ENCODE measurements around the gene FAM81A. TPM values are rescaled to one million over a fixed set of nuclear protein-coding genes. Genes with fewer than 3 reads are reported as not detected.

Gene FAM81A
- total RNA-seq, 1 donor from 2014 or later = 1.1 TPM

DNA sequence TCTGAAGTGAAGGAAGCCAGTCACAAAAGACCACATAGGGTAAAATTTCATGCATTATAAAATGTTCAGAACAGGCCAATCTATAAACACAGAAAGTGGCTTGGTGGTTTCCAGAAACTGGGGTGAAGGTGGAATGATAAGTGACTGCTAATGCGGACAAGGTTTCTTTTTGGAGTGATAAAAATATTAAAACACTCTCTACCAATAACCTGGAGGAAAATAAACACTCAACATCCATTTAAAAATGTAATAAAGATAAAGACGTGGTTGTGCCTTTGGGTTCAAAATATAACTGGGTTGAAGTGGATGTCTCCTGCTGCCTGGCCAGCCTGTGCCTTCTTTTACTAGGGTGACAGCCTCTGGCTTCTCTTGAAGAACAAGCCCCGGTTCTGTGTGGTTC is 102.7 kb downstream of the FAM81A start:
- Mint-ChIP-seq H3K27me3 (ENCODE audit: low read depth) (peaks cover 5% of the 10 kb centered on the region), H3K4me3 (ENCODE audit: low read depth) (no peak overlapping the region), H3K36me3 (ENCODE audit: low read depth) (no peaks in the 10 kb centered on the region), H3K27ac (no peak overlapping the region), H3K4me1 (ENCODE audit: low read depth) (peaks cover 9% of the 10 kb centered on the region), H3K9me3 (no peaks in the 10 kb centered on the region)
- DNase-seq (ENCODE audit: low spot score) = no peak
- intact Hi-C loops (cut with micrococcal nuclease) = no loop called here

DNA sequence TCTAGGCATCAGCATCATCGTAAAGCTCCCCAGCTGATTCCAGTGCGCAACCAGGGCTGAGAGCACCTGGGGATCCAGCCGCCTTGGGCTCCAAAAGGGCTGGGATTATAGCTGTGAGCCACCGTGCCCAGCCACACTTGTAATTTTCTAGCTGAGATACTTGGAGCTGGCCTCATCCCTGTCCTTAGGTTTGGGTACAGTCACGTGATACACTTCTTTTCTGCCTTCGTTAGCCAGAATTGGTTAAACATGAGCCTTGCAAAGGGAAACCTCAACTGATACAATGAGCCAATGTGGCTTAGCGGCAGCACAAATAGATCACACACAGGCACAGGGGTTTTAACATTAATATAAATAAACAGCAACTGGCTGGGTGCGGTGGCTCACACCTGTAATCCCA is 103.8 kb downstream of the FAM81A start:
- no peaks in the 10 kb centered on the region for H3K36me3 Mint-ChIP-seq (ENCODE audit: low read depth)
- DNase-seq (ENCODE audit: low spot score) = no peak
- H3K27ac Mint-ChIP-seq = no peak overlapping the region
- no peak overlapping the region for H3K4me3 Mint-ChIP-seq (ENCODE audit: low read depth)
- peaks cover 9% of the 10 kb centered on the region for H3K4me1 Mint-ChIP-seq (ENCODE audit: low read depth)
- peaks cover 2% of the 10 kb centered on the region for H3K27me3 Mint-ChIP-seq (ENCODE audit: low read depth)
- intact Hi-C loops (cut with micrococcal nuclease) = no loop called here
- H3K9me3 Mint-ChIP-seq = no peaks in the 10 kb centered on the region

DNA sequence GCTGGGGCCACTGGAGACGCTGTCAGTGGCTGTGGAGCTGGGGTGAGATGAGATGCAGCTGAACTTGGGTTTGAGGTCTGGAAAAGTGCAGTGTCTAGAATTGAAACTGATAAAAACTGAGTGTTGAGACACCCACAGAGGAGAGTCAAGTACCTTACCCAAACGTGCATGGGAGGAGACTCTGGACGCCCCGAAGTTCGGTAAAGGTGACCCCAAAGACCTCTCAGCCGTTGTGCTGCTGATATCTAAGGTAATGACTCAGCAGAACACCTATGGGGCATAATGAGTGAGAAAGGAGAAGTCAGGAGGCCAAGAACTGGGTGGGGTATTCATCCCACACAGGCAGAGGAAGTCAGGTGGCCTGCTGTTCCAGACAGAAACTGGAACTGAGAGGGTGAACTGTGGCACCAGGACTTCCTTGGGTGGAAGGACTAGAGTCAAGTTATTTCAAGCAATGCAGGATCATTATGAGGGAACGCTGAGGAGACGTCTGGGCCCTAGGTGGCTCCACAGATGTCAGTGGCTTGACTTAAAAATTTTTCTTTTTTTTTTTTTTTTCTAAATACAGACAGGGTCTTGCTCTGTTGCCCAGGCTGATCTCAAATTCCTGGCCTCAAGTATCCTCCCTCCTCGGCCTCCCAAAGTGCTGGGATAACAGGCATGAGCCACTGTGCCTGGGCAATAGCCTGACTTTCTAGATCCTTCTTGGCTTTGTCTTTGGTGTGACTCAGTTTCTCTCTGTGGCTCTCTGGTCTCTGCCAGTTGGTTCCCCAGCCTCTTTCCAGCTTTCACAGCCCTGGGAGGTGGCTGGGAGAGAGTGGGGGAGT is 105.9 kb downstream of the FAM81A start:
- Mint-ChIP-seq H3K4me1 (ENCODE audit: low read depth) (peaks cover 9% of the 10 kb centered on the region), H3K4me3 (ENCODE audit: low read depth) (peak overlapping the region; percentile 48), H3K27ac (peak overlapping the region; percentile 20), H3K36me3 (ENCODE audit: low read depth) (no peaks in the 10 kb centered on the region), H3K9me3 (no peaks in the 10 kb centered on the region), H3K27me3 (ENCODE audit: low read depth) (peaks cover 6% of the 10 kb centered on the region)
- intact Hi-C loops (cut with micrococcal nuclease) = no loop called here
- no peak for DNase-seq (ENCODE audit: low spot score)

DNA sequence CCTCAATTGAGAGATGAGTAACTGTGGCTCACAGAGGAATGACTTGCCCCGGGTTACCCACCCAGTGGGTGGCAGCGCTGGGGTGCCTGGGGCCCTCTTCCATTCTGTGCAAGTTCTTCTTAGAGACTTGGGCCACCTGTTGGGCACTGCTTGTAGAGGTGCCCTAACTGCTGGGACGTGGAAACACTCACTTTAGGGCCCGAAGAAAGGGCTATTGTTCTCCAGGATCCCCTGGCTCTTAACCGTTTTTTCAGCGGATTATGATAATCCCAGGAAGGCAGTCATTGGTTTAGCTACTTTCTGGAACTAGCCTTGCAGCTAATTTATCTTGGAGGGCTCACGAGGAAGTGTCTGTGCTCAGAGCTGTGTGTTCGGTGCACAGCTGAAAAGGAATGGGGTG is 107.6 kb downstream of the FAM81A start:
- Mint-ChIP-seq H3K27ac (no peak overlapping the region), H3K4me3 (ENCODE audit: low read depth) (no peak overlapping the region), H3K27me3 (ENCODE audit: low read depth) (peaks cover 6% of the 10 kb centered on the region), H3K4me1 (ENCODE audit: low read depth) (peaks cover 9% of the 10 kb centered on the region), H3K9me3 (no peaks in the 10 kb centered on the region), H3K36me3 (ENCODE audit: low read depth) (no peaks in the 10 kb centered on the region)
- no peak for DNase-seq (ENCODE audit: low spot score)
- intact Hi-C loops (cut with micrococcal nuclease) = no loop called here

DNA sequence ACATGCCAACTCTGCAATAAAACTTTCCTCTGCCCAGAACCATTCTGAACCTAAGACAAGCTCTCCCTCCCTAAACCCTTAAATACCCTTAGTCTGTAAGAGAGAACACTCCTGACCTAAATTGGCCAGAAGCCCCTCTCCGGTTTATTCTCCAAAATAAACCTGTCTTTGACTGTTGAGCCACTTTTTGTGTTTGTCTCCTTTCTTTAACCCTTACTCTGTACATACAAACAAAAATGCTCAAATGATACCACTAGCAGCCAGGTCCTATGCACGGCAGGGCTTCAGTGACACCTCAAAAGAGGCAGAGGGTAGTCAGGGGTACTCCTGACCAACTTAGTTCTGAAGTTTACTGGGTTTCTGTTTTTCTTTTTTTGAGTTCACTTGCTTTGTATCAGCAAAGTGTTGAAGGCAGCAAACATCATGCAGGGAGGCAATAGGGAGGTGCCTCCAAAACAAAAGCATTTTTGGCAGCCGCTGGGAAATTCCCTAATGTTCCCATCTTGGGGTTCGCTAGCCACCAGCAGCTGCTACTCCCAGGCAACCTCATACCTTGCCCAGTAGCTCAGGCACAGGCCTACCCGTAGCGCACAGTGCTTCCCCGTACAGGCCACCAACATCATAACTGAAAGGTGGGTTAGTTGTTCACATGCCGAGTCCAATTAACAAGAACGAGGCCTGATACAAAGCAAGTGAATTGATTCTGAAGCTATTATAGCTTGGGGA is 110.7 kb downstream of the FAM81A start:
- no peaks in the 10 kb centered on the region for H3K36me3 Mint-ChIP-seq (ENCODE audit: low read depth)
- intact Hi-C loops (cut with micrococcal nuclease) = no loop called here
- H3K27ac Mint-ChIP-seq = no peak overlapping the region
- no peak for DNase-seq (ENCODE audit: low spot score)
- H3K27me3 Mint-ChIP-seq (ENCODE audit: low read depth) = peaks cover 5% of the 10 kb centered on the region
- peaks cover 3% of the 10 kb centered on the region for H3K4me1 Mint-ChIP-seq (ENCODE audit: low read depth)
- H3K9me3 Mint-ChIP-seq = no peaks in the 10 kb centered on the region
- no peak overlapping the region for H3K4me3 Mint-ChIP-seq (ENCODE audit: low read depth)

DNA sequence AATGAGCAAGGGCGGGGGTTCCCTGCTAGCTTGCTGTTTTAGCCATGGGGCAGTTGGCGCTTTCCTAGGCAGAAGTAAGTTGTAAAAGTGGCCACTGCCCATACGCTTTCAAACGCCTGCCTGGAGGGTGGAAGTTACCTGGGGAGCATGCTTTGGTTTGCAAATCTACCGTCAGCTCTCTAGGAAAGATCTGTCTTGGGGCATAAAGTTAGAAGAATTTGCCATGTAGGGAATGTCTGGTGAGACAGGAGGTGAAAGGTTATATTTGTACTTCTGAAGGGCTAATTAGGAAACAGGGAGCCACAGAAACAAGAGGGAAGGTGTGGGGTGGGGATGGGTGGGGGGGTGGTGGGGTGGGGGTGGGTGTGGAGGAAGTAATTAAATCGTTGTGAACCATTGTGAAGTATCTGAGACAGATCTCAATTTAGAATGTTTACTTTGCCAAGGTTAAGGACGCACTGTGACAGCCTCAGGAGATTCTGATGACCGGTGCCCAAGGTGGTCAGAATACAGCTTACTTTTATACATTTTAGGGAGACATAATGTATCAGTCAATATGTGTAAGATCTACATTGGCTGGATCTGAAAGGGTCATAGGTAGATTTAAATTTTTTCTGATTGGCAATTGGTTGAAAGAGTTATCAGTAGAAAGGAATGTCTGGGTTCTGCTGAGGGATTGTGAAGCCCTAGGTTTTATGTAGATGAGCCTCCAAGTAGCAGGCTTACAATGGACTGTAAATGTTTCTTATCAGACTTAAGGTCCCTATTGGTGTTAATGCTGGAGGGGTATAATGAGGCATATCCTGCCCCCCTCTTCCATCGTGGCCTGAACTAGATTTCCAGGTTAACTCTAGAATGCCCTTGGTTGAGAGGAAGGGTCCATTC is 111.6 kb downstream of the FAM81A start:
- intact Hi-C loops (cut with micrococcal nuclease) = no loop called here
- H3K9me3 Mint-ChIP-seq = no peaks in the 10 kb centered on the region
- DNase-seq (ENCODE audit: low spot score) = no peak
- no peak overlapping the region for H3K4me3 Mint-ChIP-seq (ENCODE audit: low read depth)
- no peak overlapping the region for H3K27ac Mint-ChIP-seq
- H3K36me3 Mint-ChIP-seq (ENCODE audit: low read depth) = no peaks in the 10 kb centered on the region
- H3K27me3 Mint-ChIP-seq (ENCODE audit: low read depth) = peaks cover 5% of the 10 kb centered on the region
- no peaks in the 10 kb centered on the region for H3K4me1 Mint-ChIP-seq (ENCODE audit: low read depth)

DNA sequence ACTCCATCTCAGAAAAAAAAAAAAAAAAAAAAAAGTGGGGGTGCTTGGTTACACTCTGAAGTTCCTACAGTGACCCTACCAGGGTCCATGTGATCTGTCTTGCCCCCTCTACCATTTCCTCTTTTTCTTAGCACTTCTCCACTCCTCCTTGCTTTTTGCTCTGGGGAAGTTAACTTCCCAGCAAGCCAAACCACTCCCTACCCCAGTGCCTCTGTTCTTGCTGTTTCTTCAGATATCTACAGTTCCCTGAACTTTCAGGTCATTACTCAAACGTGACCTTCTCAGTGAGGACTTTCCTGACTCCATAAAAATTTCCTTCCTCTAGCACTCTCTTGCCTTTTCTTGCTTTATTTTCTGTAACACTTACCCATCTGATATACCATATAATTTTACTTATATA is 112.5 kb downstream of the FAM81A start:
- H3K9me3 Mint-ChIP-seq = no peaks in the 10 kb centered on the region

DNA sequence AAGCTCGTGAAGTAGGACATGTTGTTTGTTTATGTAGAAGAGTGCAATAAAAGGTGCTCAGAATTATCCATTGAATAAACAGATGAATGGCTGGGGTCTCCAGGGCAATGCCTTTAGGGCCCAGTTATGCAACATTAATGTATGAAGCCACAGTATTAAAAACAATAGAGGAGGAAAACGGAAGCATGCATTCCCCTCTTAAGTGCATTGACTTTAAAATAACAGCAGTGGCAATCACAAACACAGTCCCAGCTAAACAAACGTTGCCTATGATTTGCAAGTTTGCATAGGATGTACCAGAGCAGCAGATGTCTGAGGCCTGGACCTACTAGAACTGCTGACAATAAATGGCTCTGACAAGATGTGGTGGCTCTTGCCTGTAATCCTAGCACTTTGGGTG is 113.0 kb downstream of the FAM81A start:
- Mint-ChIP-seq H3K9me3 (no peaks in the 10 kb centered on the region), H3K27ac (no peak overlapping the region), H3K36me3 (ENCODE audit: low read depth) (no peaks in the 10 kb centered on the region), H3K27me3 (ENCODE audit: low read depth) (peaks cover 10% of the 10 kb centered on the region), H3K4me1 (ENCODE audit: low read depth) (no peaks in the 10 kb centered on the region), H3K4me3 (ENCODE audit: low read depth) (no peak overlapping the region)
- intact Hi-C loops (cut with micrococcal nuclease) = no loop called here
- DNase-seq (ENCODE audit: low spot score) = no peak

More for the DNA sequence above, 112.5 kb downstream of the FAM81A start:
- Mint-ChIP-seq H3K27me3 (ENCODE audit: low read depth) (peaks cover 10% of the 10 kb centered on the region), H3K4me1 (ENCODE audit: low read depth) (no peaks in the 10 kb centered on the region), H3K27ac (no peak overlapping the region), H3K36me3 (ENCODE audit: low read depth) (no peaks in the 10 kb centered on the region), H3K4me3 (ENCODE audit: low read depth) (no peak overlapping the region)
- intact Hi-C loops (cut with micrococcal nuclease) = no loop called here
- no peak for DNase-seq (ENCODE audit: low spot score)

DNA sequence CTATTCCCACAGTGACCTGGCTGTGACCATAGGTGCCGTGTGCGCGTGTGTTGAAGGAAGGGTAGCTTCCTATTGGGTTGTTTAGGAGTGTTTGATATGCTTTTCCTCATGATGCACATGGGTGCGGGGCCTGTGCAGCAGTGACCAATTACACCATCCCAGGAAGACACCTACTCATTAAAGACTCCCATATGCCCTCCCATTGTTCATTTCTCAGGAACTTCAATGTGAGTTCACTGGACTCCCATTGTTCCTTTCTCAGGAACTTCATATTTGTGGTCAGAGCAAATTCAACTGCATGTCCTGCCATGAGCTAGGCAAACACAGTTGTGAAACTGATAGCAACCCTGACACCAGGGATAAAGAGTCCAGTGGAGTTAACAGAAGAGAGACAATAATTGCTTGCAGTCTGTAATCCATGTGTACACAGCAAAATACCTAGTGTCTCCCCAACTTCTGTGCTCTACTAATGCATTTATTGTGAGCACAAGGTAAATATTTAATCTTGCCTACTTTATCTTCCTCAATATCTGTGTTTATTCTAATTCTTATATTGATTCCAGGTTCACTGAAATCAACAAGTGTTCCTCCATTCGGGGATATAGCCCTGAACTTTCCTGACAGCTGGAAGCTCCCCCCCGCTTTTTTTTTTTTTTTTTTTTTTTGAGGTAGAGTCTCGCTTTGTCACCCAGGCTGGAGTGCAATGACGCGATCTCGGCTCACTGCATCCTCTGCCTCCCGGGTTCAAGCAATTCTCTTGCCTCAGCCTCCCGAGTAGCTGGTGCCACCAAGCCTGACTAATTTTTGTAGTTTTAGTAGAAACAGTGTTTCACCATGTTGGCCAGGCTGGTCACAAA is 116.1 kb downstream of the FAM81A start:
- intact Hi-C loops (cut with micrococcal nuclease) = no loop called here
- Mint-ChIP-seq H3K27ac (no peak overlapping the region), H3K4me1 (ENCODE audit: low read depth) (peaks cover 3% of the 10 kb centered on the region), H3K4me3 (ENCODE audit: low read depth) (no peak overlapping the region), H3K36me3 (ENCODE audit: low read depth) (no peaks in the 10 kb centered on the region), H3K9me3 (no peaks in the 10 kb centered on the region), H3K27me3 (ENCODE audit: low read depth) (peaks cover 8% of the 10 kb centered on the region)
- DNase-seq (ENCODE audit: low spot score) = no peak

DNA sequence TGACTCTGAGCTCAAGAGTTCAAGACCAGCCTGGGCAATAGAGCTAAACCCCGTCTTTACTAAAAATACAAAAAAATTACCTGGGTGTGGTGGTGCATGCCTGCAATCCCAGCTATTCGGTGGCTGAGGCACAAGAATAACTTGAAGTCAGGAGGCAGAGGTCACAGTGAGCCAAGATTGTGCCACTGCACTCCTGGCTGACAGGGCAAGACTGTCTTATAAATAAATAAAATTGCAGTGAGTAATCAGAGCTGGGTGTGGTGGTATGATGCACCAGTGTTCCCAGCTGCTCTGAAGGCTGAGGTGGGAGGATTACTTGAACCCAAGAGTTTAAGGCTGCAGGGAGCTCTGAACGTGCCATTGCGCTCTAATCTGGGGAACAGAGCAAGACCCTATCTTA is 117.7 kb downstream of the FAM81A start:
- H3K9me3 Mint-ChIP-seq = no peaks in the 10 kb centered on the region
- no peak for DNase-seq (ENCODE audit: low spot score)
- no peak overlapping the region for H3K27ac Mint-ChIP-seq
- intact Hi-C loops (cut with micrococcal nuclease) = no loop called here
- no peak overlapping the region for H3K4me3 Mint-ChIP-seq (ENCODE audit: low read depth)
- H3K27me3 Mint-ChIP-seq (ENCODE audit: low read depth) = peaks cover 11% of the 10 kb centered on the region
- peaks cover 3% of the 10 kb centered on the region for H3K4me1 Mint-ChIP-seq (ENCODE audit: low read depth)
- H3K36me3 Mint-ChIP-seq (ENCODE audit: low read depth) = no peaks in the 10 kb centered on the region

DNA sequence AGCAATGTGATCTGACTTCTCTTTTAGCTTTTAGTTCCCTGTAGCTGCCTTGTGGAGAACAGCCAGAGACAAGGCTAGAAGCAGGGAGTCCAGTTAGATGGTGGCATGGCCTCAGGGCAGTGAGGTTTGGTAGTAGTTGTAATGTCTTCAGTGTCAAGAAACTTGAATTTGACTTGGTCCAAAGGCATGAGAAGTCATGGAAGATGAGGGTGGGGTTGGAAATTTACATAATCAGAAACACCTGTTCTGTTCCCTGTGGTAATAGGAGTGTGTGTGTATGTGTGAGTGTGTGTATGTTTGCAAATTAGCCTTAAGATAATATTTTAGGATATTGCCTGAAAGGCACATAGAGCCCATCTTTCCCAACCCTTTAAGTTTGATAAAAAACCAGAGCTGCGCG is 118.4 kb downstream of the FAM81A start:
- Mint-ChIP-seq H3K4me1 (ENCODE audit: low read depth) (peaks cover 3% of the 10 kb centered on the region), H3K9me3 (no peaks in the 10 kb centered on the region), H3K27me3 (ENCODE audit: low read depth) (peaks cover 11% of the 10 kb centered on the region), H3K4me3 (ENCODE audit: low read depth) (no peak overlapping the region), H3K27ac (no peak overlapping the region), H3K36me3 (ENCODE audit: low read depth) (no peaks in the 10 kb centered on the region)
- no peak for DNase-seq (ENCODE audit: low spot score)
- intact Hi-C loops (cut with micrococcal nuclease) = no loop called here

DNA sequence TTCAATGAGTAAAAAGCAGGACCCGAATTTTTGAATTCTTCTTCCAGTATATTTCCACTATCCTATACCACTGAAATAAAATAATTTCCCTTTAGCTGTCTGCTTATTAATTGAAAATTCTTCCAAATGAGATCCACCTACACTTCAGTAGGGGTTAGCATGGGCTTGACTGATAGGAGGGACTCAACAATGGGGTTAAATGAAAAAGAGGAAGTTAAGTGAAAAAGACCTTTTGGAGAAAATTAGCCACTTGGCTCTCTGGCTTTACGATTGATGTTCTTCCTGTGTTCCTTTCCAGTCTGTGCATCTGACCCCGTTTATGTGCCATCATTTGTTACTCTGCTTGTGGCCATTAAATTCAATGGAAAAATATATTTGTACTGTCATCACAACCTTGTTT is 119.6 kb downstream of the FAM81A start:
- DNase-seq (ENCODE audit: low spot score) = no peak
- Mint-ChIP-seq H3K27ac (no peak overlapping the region), H3K4me3 (ENCODE audit: low read depth) (no peak overlapping the region), H3K27me3 (ENCODE audit: low read depth) (peaks cover 11% of the 10 kb centered on the region), H3K36me3 (ENCODE audit: low read depth) (no peaks in the 10 kb centered on the region), H3K4me1 (ENCODE audit: low read depth) (peaks cover 3% of the 10 kb centered on the region), H3K9me3 (no peaks in the 10 kb centered on the region)
- intact Hi-C loops (cut with micrococcal nuclease) = no loop called here
